ENCODE results near the gene TDRD9. TPM values are rescaled to one million over a fixed set of nuclear protein-coding genes. Genes with fewer than 3 reads are reported as not detected.

Gene TDRD9
- total and polyA plus RNA-seq, 2 experiments from 2014 or later = 0.73 to 1.3 TPM

- no peaks in the 10 kb centered on the region for H4K20me1 ChIP-seq (ENCODE audit: insufficient read depth, poor library complexity, severe bottlenecking)
These were observed 13.2 kb downstream of the TDRD9 start for GRCh38 chr14:103941462-103941861.

GRCh38 chr14:103941973-103942736 is 13.9 kb downstream of the TDRD9 start, which contains the start of gene RD3L:
RD3L (minus strand) TSS chr14:103942529; CDS start chr14:103941695, 834 bp downstream.
- 82% methylated on average over 14 of the region's 14 CpGs for WGBS (ENCODE audit: low lambda C conversion rate, missing lambda C conversion rate)
- Histone ChIP-seq H3K27ac (no peak within 1 kb of the TSS), H3K4me2 (no peak within 1 kb of the TSS), H3K36me3 (replicated peaks; ENCODE audit: insufficient read depth, low read depth) (no peaks in the 10 kb centered on the region), H3K9me2 (replicated peaks; ENCODE audit: insufficient read depth) (no peaks in the 10 kb centered on the region), H3K79me2 (no peaks in the 10 kb centered on the region), H2AFZ (no peak within 1 kb of the TSS), H4K20me1 (ENCODE audit: insufficient read depth, poor library complexity, severe bottlenecking) (no peaks in the 10 kb centered on the region), H3K9me3 (ENCODE audit: low read depth) (no peaks in the 10 kb centered on the region), H3K4me1 (ENCODE audit: insufficient read depth) (no peaks in the 10 kb centered on the region), H3K27me3 (peaks cover 8% of the 10 kb centered on the region), H3K4me3 (no peak within 1 kb of the TSS)
- no peak for DNase-seq (ENCODE audit: low spot score)
- TF ChIP-seq EZH2phosphoT487 (IDR thresholded peaks at IDR 0.05; ENCODE audit: low read depth, severe bottlenecking, unreplicated experiment) (no peak), CTCF (IDR thresholded peaks at IDR 0.05; ENCODE audit: poor library complexity) (no peak), EZH2 (IDR thresholded peaks at IDR 0.05; ENCODE audit: borderline replicate concordance) (no peak)

More at GRCh38 chr14:103941462-103941861, 13.2 kb downstream of the TDRD9 start:
- WGBS (ENCODE audit: low lambda C conversion rate, missing lambda C conversion rate) = 74% methylated on average over 7 of the region's 7 CpGs
- Histone ChIP-seq H2AFZ (no peak overlapping the region), H3K4me2 (no peak overlapping the region), H3K36me3 (replicated peaks; ENCODE audit: insufficient read depth, low read depth) (no peaks in the 10 kb centered on the region), H3K4me1 (ENCODE audit: insufficient read depth) (no peaks in the 10 kb centered on the region), H3K27me3 (peaks cover 8% of the 10 kb centered on the region), H3K9me2 (replicated peaks; ENCODE audit: insufficient read depth) (no peaks in the 10 kb centered on the region), H3K9me3 (ENCODE audit: low read depth) (no peaks in the 10 kb centered on the region), H3K27ac (no peak overlapping the region), H3K79me2 (no peaks in the 10 kb centered on the region), H3K4me3 (no peak overlapping the region)
- TF ChIP-seq EZH2phosphoT487 (IDR thresholded peaks at IDR 0.05; ENCODE audit: low read depth, severe bottlenecking, unreplicated experiment) (no peak), EZH2 (IDR thresholded peaks at IDR 0.05; ENCODE audit: borderline replicate concordance) (no peak), CTCF (IDR thresholded peaks at IDR 0.05; ENCODE audit: poor library complexity) (no peak)
- DNase-seq (ENCODE audit: low spot score) = no peak

- no peak for DNase-seq (ENCODE audit: low spot score)
- no peaks in the 10 kb centered on the region for H3K36me3 ChIP-seq (replicated peaks; ENCODE audit: insufficient read depth, low read depth)
- no peaks in the 10 kb centered on the region for H4K20me1 ChIP-seq (ENCODE audit: insufficient read depth, poor library complexity, severe bottlenecking)
- no peak overlapping the region for H2AFZ ChIP-seq
- H3K79me2 ChIP-seq = no peaks in the 10 kb centered on the region
- 66% methylated on average over 5 of the region's 5 CpGs for WGBS (ENCODE audit: low lambda C conversion rate, missing lambda C conversion rate)
- H3K4me3 ChIP-seq = no peak overlapping the region
- H3K9me2 ChIP-seq (replicated peaks; ENCODE audit: insufficient read depth) = no peaks in the 10 kb centered on the region
- H3K9me3 ChIP-seq (ENCODE audit: low read depth) = no peaks in the 10 kb centered on the region
- no peak overlapping the region for H3K27ac ChIP-seq
- no peaks in the 10 kb centered on the region for H3K4me1 ChIP-seq (ENCODE audit: insufficient read depth)
- H3K27me3 ChIP-seq = peaks cover 8% of the 10 kb centered on the region
- TF ChIP-seq EZH2phosphoT487 (IDR thresholded peaks at IDR 0.05; ENCODE audit: low read depth, severe bottlenecking, unreplicated experiment) (no peak), CTCF (IDR thresholded peaks at IDR 0.05; ENCODE audit: poor library complexity) (no peak), EZH2 (IDR thresholded peaks at IDR 0.05; ENCODE audit: borderline replicate concordance) (no peak)
- H3K4me2 ChIP-seq = no peak overlapping the region
These were observed 15.4 kb downstream of the TDRD9 start for GRCh38 chr14:103943673-103944072.

All from hepatocyte (in vitro differentiated cells).